Measurements from ENCODE around the gene PHYHIPL. TPM values are rescaled to one million over a fixed set of nuclear protein-coding genes. Genes with fewer than 3 reads are reported as not detected.

The PHYHIPL gene
- total and polyA plus RNA-seq, 4 donors, result 1.3 to 3.0 (median 2.0) TPM

- DNase-seq (ENCODE audit: low spot score), result no peak
- Histone ChIP-seq H3K36me3 (ENCODE audit: control insufficient read depth in 4 of 4, insufficient read depth in 3 of 4, low read depth in 1 of 4, low read length in 3 of 4) (peaks cover 0 to 4% (median 0%) of the 10 kb centered on the region in 4 donors), H3K27me3 (ENCODE audit: control insufficient read depth in 4 of 4, insufficient read depth in 4 of 4, low read length in 3 of 4) (no peaks in the 10 kb centered on the region), H3K9ac (ENCODE audit: low read depth in 1 of 2, low read length in 2 of 2) (no peak overlapping the region), H3K4me1 (ENCODE audit: control insufficient read depth in 4 of 4, insufficient read depth in 4 of 4, low read length in 3 of 4) (no peaks in the 10 kb centered on the region), H3K9me3 (ENCODE audit: control insufficient read depth in 4 of 4, low read length in 3 of 4) (no peaks in the 10 kb centered on the region), H3K4me3 (ENCODE audit: low read depth in 1 of 3, low read length in 3 of 3) (no peak overlapping the region), H3K27ac (ENCODE audit: low read depth in 1 of 2, low read length in 2 of 2) (no peak overlapping the region)
- TF ChIP-seq RAD21 (IDR thresholded peaks at IDR 0.05) (no peak), RXRA (IDR thresholded peaks at IDR 0.05) (no peak), SP1 (IDR thresholded peaks at IDR 0.05) (no peak), MAX (IDR thresholded peaks at IDR 0.05) (no peak), FOXA1 (IDR thresholded peaks at IDR 0.05) (no peak), ATF3 (IDR thresholded peaks at IDR 0.05) (no peak), ZBTB33 (IDR thresholded peaks at IDR 0.05) (no peak), TAF1 (conservative IDR thresholded peaks at IDR 0.05) (no peak), HNF4G (IDR thresholded peaks at IDR 0.05) (no peak), GABPA (IDR thresholded peaks at IDR 0.05 in 1 of 2, conservative IDR thresholded peaks at IDR 0.05 in 1 of 2) (no peak), HNF4A (conservative IDR thresholded peaks at IDR 0.05) (no peak), REST (IDR thresholded peaks at IDR 0.05) (no peak), YY1 (IDR thresholded peaks at IDR 0.05) (no peak), EGR1 (IDR thresholded peaks at IDR 0.05; ENCODE audit: low read depth in 2 of 2) (no peak)
- 92% methylated on average over 3 of the region's 3 CpGs for WGBS
Observed at GRCh38 chr10:59242991-59243390, 66.5 kb downstream of the PHYHIPL start.

- Histone ChIP-seq H3K27ac (ENCODE audit: low read depth in 1 of 2, low read length in 2 of 2) (no peak overlapping the region), H3K27me3 (ENCODE audit: control insufficient read depth in 4 of 4, insufficient read depth in 4 of 4, low read length in 3 of 4) (no peaks in the 10 kb centered on the region), H3K36me3 (ENCODE audit: control insufficient read depth in 4 of 4, insufficient read depth in 3 of 4, low read depth in 1 of 4, low read length in 3 of 4) (peaks cover 0 to 4% (median 0%) of the 10 kb centered on the region in 4 donors), H3K4me1 (ENCODE audit: control insufficient read depth in 4 of 4, insufficient read depth in 4 of 4, low read length in 3 of 4) (no peaks in the 10 kb centered on the region), H3K9ac (ENCODE audit: low read depth in 1 of 2, low read length in 2 of 2) (no peak overlapping the region), H3K9me3 (ENCODE audit: control insufficient read depth in 4 of 4, low read length in 3 of 4) (no peaks in the 10 kb centered on the region), H3K4me3 (ENCODE audit: low read depth in 1 of 3, low read length in 3 of 3) (no peak overlapping the region)
- WGBS, result 95% methylated on average over 2 of the region's 2 CpGs
- no peak for TF ChIP-seq HNF4A (conservative IDR thresholded peaks at IDR 0.05)
- TF ChIP-seq YY1 (IDR thresholded peaks at IDR 0.05), result no peak
- no peak for TF ChIP-seq NR2F2 (IDR thresholded peaks at IDR 0.05)
- DNase-seq (ENCODE audit: low spot score), result no peak
Observed at GRCh38 chr10:59243611-59244195, 67.3 kb downstream of the PHYHIPL start.
